ENCODE measurements around the gene CEPT1. TPM values are rescaled to one million over a fixed set of nuclear protein-coding genes. Genes with fewer than 3 reads are reported as not detected.

Gene CEPT1
- total and polyA plus RNA-seq, 5 donors, result 8.3 to 20.2 (median 18.4) TPM

DNA sequence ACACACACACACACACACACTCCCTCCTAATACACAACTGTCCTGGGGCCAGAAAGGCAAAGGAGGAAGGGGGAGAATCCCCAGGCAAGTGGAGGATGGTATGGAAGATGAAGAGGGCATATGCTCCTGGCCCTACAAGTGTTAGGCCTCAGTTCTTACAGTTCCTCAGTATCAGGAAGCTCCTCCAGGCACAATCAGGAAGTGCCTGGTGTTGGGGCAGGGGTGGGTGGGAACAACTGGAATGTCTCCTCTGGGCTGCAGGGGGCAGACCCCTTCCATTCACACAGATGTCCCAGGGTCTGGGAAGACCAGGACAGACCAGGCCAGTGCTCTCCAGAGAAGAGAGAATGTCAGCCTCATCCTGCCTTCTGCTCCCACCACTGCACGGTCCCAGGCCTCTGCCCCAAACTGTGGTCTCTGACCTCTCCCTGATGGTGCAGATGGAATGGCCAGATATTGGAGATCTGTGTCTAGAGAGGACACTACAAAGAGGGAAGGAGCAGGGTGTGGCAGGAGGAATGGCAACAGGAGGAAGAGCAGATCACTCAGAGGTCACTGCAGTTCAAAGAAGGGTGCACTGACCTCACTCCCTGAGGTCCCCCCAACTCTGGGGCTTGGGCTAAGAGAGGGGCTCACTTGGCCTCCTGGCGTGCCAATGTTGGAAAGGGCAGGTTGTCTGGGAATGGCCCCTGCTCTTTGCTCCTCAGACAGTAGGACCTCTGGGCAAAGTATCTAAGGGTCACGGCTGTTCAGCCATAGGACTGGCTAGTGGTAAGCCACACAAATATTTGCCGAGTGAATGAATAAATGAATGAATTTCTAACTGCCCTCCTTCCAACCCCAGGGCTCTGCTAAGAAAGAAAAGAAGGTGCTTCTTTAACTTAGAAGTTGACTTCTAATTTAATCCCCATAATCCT lies 62.9 kb downstream of the CEPT1 start:
- no peaks in the 10 kb centered on the region for H3K9me3 ChIP-seq (ENCODE audit: control insufficient read depth, low read length)
- WGBS, result 80% methylated on average over 4 of the region's 4 CpGs
- ATAC-seq, result no peak
- H3K4me3 ChIP-seq (ENCODE audit: low read length), result no peak overlapping the region
- H3K27me3 ChIP-seq (ENCODE audit: control insufficient read depth, insufficient read depth), result no peaks in the 10 kb centered on the region
- no peaks in the 10 kb centered on the region for H3K4me1 ChIP-seq (ENCODE audit: control insufficient read depth, insufficient read depth, low read length)
- intact Hi-C loops (cut with DNase I), result no loop called here
- DNase-seq, result no peak
- peak overlapping the region; percentile 20 for H3K27ac ChIP-seq (ENCODE audit: low read length)

DNA sequence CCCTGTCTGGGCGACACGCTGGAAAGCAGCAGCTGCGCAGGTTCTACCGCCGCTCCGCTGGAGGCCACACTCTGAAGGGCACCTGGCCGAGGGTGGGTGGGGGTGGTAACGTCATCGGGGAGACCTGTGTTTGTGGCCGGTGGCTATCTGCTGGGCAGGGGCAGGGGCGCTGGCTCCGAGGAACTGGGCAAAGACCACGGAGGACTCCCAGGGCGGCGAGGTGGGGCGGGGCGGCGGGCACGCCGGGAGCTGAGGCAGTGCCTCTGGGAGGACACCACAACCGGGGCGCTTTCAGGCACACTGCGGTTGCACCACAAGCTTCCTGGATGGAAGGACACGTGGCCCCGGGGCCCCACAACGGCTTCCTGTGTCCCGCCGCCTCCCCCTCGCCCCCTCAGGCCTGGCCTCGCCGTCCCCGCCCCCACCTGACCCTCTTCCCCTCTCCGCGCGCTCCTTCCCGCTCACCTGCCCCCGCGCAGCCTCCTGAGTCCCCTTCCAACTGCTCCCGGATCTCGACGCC lies 63.7 kb downstream of the CEPT1 start:
- ATAC-seq (peak; percentile 76 to 79), DNase-seq (peak; percentile 78 to 92 (median 89))
- Histone ChIP-seq H3K4me3 (ENCODE audit: low read length) (peak overlapping the region; percentile 55), H3K27ac (ENCODE audit: low read length) (peak overlapping the region; percentile 14), H3K4me1 (ENCODE audit: control insufficient read depth, insufficient read depth, low read length) (no peaks in the 10 kb centered on the region), H3K9me3 (ENCODE audit: control insufficient read depth, low read length) (no peaks in the 10 kb centered on the region), H3K27me3 (ENCODE audit: control insufficient read depth, insufficient read depth) (no peaks in the 10 kb centered on the region)
- 13% methylated on average over 41 of the region's 41 CpGs for WGBS
- intact Hi-C loops (cut with DNase I), result no loop called here

DNA sequence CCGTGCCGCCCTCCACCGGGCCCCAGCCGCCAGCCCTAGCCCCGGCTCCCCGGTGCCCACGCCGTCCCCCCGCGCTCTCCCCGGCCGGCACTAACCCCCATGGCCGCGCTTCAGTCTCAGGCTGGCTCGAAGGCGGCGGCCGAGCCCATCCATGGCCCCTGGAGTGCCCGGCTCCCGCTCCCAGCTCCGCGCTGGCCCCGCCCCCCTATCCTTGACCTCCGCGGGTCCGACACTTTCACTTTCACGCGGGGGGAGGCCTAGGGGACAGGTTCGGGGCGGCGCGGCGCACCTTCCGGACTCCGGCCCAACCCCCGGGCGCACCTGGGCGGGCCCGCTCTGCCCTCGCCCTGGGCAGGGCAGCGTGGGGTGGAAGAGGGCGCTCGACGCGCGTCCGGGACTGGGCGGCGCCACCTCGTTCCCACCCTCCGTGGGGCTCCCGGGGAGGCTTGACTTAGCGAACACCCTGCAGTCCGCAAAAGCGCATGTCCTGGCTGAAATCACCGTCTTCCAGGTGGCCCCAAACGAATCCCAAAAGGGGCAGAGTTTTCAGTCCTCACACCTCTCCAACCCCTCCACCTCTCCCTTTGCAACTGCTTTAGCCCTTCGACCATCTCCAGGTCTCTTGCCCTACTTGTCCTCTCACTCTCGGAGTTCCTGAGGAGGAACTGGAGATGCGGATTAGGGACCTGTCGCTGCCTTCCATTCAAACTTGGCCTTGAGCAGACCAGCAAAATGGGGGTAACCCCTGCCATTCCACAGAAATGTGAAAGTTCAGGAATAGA lies 64.4 kb downstream of the CEPT1 start:
- H3K9me3 ChIP-seq (ENCODE audit: control insufficient read depth, low read length), result no peaks in the 10 kb centered on the region
- H3K4me3 ChIP-seq (ENCODE audit: low read length), result peak overlapping the region; percentile 55
- intact Hi-C loops (cut with DNase I), result no loop called here
- H3K27me3 ChIP-seq (ENCODE audit: control insufficient read depth, insufficient read depth), result no peaks in the 10 kb centered on the region
- WGBS, result 5% methylated on average over 61 of the region's 61 CpGs
- H3K27ac ChIP-seq (ENCODE audit: low read length), result peak overlapping the region; percentile 14
- no peaks in the 10 kb centered on the region for H3K4me1 ChIP-seq (ENCODE audit: control insufficient read depth, insufficient read depth, low read length)
- peak; percentile 80 to 86 for ATAC-seq
- peak; percentile 49 to 82 (median 81) for DNase-seq

DNA sequence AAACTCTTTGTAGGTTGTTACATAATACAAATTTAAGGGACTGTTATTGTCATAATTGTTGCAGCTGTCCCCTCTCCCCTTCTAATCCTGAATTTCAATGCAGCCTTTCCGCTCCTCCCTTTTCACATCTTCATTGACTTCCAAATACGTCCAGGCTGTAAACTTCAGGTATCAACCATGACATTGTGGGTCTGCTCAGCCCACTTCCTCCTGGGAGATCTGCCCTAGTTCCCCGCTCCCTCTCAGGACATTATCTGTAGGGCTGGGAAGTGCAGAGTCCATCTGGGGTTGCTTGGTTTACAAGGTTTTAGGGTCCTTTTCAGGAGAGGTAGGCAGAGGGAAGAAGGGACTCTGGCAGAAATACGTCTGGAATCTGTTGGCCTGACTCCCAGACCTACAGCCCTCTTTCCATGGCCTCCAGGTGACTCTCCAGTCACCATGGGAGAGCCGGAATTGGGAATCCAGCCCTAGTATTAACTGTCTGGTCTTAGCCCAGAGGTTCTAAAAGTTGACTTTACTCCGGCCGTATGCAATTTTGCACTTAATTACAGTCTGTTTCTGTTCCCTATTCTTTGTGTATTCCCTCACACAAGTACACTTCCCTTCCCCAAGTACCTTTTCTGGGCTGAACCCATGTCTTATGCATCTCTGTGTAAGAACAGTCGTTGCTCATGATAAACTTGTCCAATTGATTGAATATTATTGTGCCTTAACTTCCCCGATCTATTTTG lies 65.1 kb downstream of the CEPT1 start:
- Histone ChIP-seq H3K27me3 (ENCODE audit: control insufficient read depth, insufficient read depth) (no peaks in the 10 kb centered on the region), H3K9me3 (ENCODE audit: control insufficient read depth, low read length) (no peaks in the 10 kb centered on the region), H3K4me1 (ENCODE audit: control insufficient read depth, insufficient read depth, low read length) (no peaks in the 10 kb centered on the region), H3K4me3 (ENCODE audit: low read length) (no peak overlapping the region), H3K27ac (ENCODE audit: low read length) (peak overlapping the region; percentile 22)
- ATAC-seq (no peak), DNase-seq (no peak)
- intact Hi-C loops (cut with DNase I), result no loop called here
- WGBS, result 61% methylated on average over 9 of the region's 9 CpGs

DNA sequence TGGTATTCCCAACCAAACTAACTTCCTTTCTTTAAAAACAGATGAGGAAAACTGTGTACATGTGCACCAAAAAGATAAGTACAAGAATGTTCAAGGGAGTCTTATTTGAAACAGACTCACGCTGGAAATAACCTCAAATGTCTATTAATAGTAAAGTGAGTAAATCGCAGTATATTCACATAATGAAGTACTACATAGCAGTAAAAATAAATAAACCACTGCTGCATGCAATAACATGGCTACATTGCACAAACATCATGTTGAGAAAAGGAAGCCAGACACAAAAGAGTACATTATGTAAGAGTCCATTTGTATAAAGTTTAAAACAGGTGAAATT lies 65.7 kb downstream of the CEPT1 start:
- ATAC-seq, result no peak
- DNase-seq, result no peak
- H3K9me3 ChIP-seq (ENCODE audit: control insufficient read depth, low read length), result no peaks in the 10 kb centered on the region
- WGBS, result 29% methylated on average over 2 of the region's 2 CpGs
- intact Hi-C loops (cut with DNase I), result no loop called here
- no peaks in the 10 kb centered on the region for H3K27me3 ChIP-seq (ENCODE audit: control insufficient read depth, insufficient read depth)
- no peak overlapping the region for H3K27ac ChIP-seq (ENCODE audit: low read length)
- no peaks in the 10 kb centered on the region for H3K4me1 ChIP-seq (ENCODE audit: control insufficient read depth, insufficient read depth, low read length)
- no peak overlapping the region for H3K4me3 ChIP-seq (ENCODE audit: low read length)

DNA sequence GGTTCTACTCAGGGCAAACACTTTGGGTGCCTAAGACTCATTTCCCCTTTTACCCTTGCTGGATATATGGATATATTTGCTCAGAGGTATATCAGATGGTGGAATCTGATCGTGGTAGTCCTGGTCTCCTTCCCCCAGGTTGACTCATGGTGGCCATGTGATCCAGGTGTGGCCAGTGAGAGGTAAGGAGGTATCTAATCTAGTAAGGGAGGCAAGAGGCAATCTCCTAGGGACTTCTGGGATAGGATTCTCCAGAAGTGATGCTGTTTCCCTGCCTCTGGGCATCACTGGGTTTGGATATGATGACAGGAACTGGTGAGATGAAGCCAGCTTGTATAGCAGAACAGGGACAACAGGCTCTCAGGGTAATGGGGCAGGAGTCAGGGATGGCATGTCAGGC lies 68.9 kb downstream of the CEPT1 start:
- intact Hi-C loops (cut with DNase I), result no loop called here
- H3K27me3 ChIP-seq (ENCODE audit: control insufficient read depth, insufficient read depth), result no peaks in the 10 kb centered on the region
- no peak overlapping the region for H3K4me3 ChIP-seq (ENCODE audit: low read length)
- no peaks in the 10 kb centered on the region for H3K9me3 ChIP-seq (ENCODE audit: control insufficient read depth, low read length)
- 59% methylated on average over 1 of the region's 1 CpG for WGBS
- no peak overlapping the region for H3K27ac ChIP-seq (ENCODE audit: low read length)
- H3K4me1 ChIP-seq (ENCODE audit: control insufficient read depth, insufficient read depth, low read length), result no peaks in the 10 kb centered on the region
- DNase-seq (no peak), ATAC-seq (no peak)

DNA sequence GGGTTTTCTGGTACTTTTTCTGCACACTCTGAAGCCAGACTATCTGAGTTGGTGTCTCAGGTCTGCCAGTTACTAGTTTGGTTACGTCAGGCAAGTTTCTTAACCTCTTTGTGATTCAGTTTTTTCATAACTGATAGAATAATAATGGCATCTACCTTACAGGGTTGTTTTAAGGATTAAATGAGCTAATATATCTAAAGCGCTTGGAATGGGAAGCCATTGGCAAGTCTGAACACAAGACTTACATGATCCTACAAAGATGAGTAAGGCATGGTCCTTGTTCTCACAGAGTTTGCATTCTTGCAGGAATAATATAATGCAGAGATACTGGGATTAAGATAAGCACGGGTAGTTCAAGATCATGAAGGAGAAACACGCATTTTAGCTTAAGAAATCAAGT lies 69.6 kb downstream of the CEPT1 start:
- no peaks in the 10 kb centered on the region for H3K9me3 ChIP-seq (ENCODE audit: control insufficient read depth, low read length)
- no peak overlapping the region for H3K4me3 ChIP-seq (ENCODE audit: low read length)
- intact Hi-C loops (cut with DNase I), result no loop called here
- no peak for ATAC-seq
- WGBS, result 73% methylated on average over 4 of the region's 4 CpGs
- DNase-seq, result no peak
- no peaks in the 10 kb centered on the region for H3K4me1 ChIP-seq (ENCODE audit: control insufficient read depth, insufficient read depth, low read length)
- no peaks in the 10 kb centered on the region for H3K27me3 ChIP-seq (ENCODE audit: control insufficient read depth, insufficient read depth)
- no peak overlapping the region for H3K27ac ChIP-seq (ENCODE audit: low read length)

DNA sequence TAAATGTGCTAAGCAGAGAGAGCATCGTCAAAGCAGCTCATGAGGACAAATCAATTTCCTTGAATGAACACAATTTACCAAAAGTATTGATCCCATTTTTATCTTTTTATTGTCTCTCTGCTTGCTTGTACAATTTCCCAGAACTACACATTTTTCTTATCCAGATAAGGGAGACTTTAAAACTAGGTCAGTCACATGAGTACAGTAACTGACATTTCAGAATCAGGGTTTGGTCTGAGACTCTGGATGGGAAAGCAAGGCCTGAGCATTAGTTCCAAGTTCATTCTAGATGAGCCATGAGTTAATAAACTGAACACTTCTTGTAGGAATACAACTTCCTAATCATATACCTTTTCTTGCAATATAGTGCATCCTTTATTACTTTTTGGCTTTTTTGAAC lies 71.9 kb downstream of the CEPT1 start:
- no peaks in the 10 kb centered on the region for H3K27me3 ChIP-seq (ENCODE audit: control insufficient read depth, insufficient read depth)

DNA sequence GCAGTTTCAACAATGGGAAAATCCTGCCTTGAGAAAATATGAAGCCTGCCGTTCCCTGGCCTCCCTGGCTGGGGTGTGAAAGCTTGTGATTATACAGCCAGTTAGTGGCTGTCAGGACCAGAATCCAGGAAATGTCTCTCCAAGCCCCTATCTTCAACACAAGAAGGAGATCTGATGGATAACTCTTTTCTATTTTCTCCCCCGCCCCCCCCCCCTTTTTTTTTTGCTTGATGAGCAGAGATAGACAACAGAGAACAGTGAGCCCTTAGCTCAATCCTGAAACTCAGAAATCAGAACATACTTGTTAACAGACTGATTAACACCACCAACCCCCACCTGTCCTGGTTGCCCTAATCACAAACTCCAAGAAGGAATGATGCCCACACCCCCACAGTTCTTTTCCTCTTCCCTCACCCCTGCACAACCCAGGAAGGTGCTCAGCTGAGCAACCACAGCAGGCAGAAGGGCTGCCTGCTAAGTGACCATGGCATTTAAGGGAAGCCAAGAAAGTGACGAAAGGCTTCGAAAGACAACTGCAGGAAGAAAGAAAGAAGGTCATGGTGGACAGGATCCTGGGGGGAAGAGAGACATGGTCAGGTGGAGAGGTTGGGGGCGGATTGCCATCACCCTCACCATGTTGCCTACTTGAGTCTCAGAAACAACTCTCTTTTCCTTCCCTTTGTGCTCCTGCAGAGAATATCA lies 72.8 kb downstream of the CEPT1 start:
- Histone ChIP-seq H3K27me3 (ENCODE audit: control insufficient read depth, insufficient read depth) (no peaks in the 10 kb centered on the region), H3K4me1 (ENCODE audit: control insufficient read depth, insufficient read depth, low read length) (peaks cover 2% of the 10 kb centered on the region), H3K27ac (ENCODE audit: low read length) (no peak overlapping the region), H3K4me3 (ENCODE audit: low read length) (no peak overlapping the region), H3K9me3 (ENCODE audit: control insufficient read depth, low read length) (no peaks in the 10 kb centered on the region)
- DNase-seq (no peak), ATAC-seq (no peak)
- intact Hi-C loops (cut with DNase I), result no loop called here
- WGBS, result 76% methylated on average over 5 of the region's 5 CpGs

More for the DNA sequence above, 71.9 kb downstream of the CEPT1 start:
- WGBS, result 97% methylated on average over 1 of the region's 1 CpG
- Histone ChIP-seq H3K4me1 (ENCODE audit: control insufficient read depth, insufficient read depth, low read length) (peaks cover 2% of the 10 kb centered on the region), H3K27ac (ENCODE audit: low read length) (no peak overlapping the region), H3K4me3 (ENCODE audit: low read length) (no peak overlapping the region), H3K9me3 (ENCODE audit: control insufficient read depth, low read length) (no peaks in the 10 kb centered on the region)
- ATAC-seq, result no peak
- DNase-seq, result no peak
- intact Hi-C loops (cut with DNase I), result no loop called here

DNA sequence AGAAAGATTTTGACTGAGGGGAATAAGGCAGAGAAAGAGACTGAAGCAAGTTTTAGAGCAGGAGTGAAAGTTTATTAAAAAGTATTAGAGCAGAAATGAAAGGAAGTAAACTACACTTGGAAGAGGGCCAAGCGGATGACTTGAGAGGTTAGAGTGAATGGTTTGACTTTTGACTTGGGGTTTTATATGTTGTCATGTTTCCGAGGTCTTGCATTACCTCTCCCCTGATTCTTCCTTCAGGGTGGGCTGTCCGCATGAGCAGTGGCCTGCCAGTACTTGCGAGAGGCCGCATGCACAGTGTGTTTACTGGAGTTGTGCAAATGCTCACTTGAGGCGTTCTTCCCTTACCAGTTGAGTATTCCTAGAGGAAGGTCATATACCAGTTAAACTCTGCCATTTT lies 73.4 kb downstream of the CEPT1 start:
- no peak overlapping the region for H3K27ac ChIP-seq (ENCODE audit: low read length)
- no peak for ATAC-seq
- H3K4me3 ChIP-seq (ENCODE audit: low read length), result no peak overlapping the region
- H3K9me3 ChIP-seq (ENCODE audit: control insufficient read depth, low read length), result no peaks in the 10 kb centered on the region
- H3K4me1 ChIP-seq (ENCODE audit: control insufficient read depth, insufficient read depth, low read length), result peaks cover 2% of the 10 kb centered on the region
- DNase-seq, result no peak
- 84% methylated on average over 6 of the region's 6 CpGs for WGBS
- H3K27me3 ChIP-seq (ENCODE audit: control insufficient read depth, insufficient read depth), result no peaks in the 10 kb centered on the region
- intact Hi-C loops (cut with DNase I), result no loop called here

Measured in right cardiac atrium (tissue), 5 donors.